Measurements from ENCODE around the gene CXCR3.
"Not testable (repeated sequence)": the region's sequence is repeated elsewhere in the genome, so short reads cannot be mapped to it uniquely, and the experiment has no call there.

CXCR3 gene

DNA sequence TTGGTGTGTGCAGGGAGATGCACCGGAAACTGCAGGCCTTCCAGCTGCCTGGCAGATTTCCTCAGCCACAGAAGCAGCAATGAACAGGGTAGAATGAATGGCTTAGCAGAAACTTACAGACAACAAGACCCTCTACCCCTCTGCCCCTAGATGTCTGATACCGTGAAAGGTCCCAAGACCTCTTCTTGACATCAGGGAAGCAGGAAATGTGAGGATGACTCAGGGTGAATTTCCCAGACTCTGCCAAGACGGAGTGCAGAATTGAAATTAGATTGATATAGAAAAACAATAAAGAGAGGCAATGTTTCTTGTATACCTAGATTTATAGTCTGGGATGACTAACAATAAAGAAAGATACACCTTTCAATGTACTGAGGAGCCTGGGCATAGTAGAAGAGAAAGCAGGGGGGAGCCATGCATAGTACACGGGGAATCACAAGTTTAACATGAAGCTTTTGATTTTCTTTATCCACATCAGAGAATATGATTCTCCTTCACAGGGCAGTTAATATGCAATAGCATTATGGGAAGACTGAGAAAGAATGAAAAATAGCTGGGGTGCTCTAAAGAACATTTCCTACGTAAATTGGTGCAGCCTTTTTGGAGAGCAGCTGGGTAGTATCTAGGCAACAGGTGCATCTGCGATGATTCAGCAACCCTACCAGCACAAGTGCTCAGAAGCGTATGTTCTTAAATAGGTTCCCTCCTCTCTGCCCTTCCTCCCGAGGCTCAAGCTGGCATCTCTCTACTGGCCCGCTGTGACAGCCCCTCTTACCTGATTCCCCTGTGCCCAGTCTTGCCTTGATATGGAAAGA, 18.3 kb upstream of the CXCR3 start:
- DNase-seq: no peak

GRCh38 chrX:71634366-71634765, 16.1 kb upstream of the CXCR3 start:
- no peak for DNase-seq

DNA sequence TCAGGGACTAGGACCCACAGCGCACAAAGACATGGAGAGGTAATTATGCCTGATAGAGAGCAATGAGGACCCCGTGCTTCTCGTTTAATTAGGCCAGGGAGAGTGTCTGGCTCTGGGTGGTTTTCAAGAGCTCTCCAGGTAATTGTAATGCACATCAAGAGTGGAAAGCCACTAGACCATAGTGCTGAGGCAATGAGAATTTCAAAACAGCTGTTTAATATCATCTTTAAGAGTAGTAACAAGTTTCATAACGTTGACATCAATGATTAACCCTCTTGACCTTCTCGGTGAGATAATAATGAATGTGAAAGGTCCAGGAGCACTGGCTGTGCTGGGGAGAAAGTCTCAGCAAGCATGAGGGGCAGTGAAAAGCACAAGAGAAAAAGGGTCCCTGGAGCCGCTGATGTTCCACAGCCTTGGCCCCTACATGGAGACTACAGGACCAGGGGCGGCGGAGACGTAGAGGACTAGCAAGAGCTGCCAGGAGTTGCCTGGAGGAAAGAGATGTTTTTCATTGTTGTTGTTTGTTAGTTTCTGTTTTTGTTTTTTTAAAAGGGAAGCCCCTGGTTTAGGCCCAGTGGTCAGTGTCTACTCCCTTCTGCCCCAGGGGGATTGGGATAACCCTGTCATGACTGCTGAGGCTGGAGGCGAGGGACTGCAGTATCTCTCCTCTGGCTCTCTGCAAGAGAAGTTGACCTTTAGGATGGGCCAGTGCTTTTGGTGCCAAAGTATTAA, 14.8 kb upstream of the CXCR3 start:
- DNase-seq: no peak

GRCh38 chrX:71629467-71629866, 11.2 kb upstream of the CXCR3 start:
- no peak for DNase-seq

DNA sequence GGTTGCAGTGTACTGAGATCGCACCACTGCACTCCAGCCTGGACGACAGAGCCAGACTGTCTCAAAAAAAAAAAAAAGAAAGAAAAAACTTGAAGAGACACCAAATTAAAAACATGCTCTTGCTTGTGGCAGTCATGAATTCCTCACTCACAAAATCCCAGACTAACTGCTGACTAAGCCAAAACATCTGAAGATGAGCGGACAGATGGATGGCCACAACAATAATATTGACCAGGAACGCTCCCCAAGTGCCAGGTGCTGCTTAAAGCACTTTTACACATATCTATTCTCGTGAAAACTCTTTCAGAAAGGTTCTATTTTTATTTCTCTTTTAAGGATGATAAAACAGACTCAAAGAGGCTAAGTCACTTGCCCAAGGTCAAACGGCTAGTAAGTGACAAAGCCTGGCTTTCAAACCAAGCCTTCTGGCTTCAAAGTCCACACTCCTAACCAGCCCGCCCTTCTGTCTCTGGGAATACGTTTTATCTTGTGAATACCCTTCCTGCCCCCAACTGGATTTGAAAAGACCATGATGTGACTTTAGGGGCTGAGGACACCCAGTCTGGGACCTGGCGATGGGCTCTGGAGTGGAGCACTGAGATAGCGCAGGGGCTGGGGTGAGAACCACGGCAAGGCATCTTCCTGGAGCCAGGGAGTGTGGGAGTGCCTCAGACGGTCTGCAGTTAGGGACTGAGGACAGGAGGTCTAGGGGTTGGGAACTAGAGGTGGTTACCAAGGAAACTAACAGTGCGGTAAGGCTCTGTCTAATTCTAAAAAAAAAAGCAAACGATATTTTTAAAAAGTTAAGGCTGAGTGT, 9.5 kb upstream of the CXCR3 start:
- DNase-seq: no peak

GRCh38 chrX:71626576-71626975, 8.3 kb upstream of the CXCR3 start:
- no peak for DNase-seq

GRCh38 chrX:71625471-71625870, 7.2 kb upstream of the CXCR3 start:
- DNase-seq: no peak

DNA sequence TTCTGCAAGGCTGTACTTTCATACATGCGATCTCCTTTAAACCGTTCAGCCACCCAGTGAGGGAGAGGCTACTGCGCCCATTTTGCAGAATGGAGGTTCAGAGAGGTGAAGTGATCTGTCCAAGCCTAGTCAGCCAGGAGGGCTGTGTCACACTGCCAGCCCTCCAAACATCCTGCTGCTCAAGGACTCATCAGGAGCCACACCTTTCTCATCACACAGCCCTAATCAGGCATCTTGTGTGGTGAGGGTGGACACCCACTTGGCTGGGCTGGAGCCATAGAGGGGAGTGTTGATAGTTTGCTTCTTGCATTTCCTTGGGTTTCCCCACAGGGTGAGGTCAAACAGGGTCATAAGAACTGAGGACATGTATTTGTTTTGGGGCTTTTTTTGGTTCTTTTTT, 5.4 kb upstream of the CXCR3 start:
- DNase-seq: no peak

DNA sequence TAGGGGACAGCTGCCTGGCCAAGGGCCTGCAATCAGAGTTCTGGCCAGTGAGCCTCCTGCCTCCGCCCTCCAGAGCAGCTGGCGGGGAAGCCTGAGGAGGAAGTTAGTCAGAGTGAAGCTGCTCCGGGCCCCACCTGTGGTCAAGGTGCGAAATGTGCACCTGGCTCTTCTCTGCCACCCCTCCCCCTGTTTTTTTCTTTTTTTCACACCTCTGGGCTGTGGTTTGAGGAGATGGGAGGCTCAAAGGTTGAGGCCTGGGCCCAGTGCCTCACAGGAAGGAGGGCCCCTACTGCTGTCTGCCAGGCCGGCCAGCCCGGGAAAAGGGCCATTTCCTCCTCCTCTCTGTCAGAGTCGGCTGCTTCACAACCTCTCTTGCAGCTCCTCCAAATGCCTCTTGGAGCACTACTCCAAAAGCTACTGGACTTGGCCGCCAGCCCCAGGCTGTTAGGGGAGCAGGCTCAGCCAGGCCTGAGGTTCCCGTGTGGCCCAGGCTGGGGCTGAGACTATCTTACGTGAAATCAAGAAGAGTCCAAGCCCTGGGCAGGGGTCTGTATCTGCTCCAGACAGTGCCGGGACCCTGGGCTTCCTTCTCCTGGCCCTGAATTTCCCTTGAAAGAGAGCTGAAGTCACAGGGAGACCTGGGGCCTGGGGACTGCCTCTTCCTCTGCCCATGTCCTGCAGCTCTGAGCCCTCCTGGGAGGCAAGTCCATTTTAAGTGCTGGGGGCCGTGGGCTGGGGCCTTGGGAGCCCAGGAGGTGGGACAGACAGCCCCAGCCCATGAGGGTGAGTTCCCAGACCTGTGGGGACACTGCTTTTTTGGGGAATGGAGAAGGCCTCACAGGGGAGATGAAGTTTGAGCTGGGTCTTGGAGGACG, 4.5 kb upstream of the CXCR3 start:
- DNase-seq: peak; percentile 39

GRCh38 chrX:71622032-71622575, 3.8 kb upstream of the CXCR3 start:
- no peak for DNase-seq

DNA sequence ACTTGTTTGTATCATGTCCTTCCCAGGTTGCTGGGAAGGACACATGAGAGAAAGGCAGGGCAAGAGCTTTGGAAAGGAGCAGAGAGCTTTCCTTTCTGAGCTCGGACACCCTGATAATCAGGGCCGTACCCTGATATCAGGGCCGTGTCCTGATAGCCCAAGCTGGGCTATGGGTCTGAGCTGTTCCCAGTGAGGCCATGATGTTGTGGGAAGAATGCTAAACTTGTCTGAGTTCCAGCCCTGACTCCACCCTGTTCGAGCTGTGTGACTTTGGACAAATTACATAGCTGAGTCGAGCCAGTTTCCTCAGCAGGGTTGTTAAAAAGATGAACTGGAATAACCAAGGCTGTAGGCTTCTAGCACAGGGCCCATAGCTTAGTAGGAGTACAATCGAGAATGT, 3.3 kb upstream of the CXCR3 start:
- no peak for DNase-seq

- DNase-seq: no peak
Measured at GRCh38 chrX:71619986-71620385, 1.7 kb upstream of the CXCR3 start.

DNA sequence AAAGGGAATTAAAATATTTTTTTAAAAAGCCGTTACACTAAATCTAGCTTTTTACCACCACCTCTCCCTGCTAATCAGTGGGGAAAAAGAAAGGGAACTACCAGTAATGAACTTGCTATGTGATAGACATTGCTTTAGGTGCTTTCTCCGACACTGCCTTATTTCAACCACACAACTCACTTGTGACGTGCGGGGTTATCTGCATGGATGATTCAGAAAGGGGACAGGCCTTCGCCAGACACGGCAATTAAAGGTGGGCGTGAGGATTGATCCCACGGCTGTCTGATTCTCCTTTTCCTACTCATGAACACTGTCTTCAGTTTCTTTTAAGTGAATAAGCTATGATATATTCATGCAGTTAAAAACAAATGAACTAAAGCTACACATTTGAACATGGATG, 882 bp upstream of the CXCR3 start:
- no peak for DNase-seq

DNA sequence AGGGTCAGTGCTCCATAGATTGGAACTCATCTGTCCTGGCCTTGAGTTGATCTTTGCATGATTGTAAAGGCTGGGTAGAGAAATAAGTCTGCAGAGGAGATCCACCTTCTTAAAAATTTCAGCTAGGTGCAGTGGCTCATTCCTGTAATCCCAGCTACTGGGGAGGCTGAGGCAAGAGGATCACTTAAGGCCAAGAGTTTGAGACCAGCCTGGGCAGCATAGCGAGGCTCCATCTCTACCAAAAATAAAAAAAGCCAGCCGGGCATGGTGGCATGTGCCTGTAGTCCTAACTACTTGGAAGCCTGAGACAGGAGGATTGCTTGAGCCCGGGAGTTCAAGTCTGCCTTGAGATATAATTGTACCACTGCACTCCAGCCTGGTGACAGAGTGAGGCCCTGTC, 476 bp upstream of the CXCR3 start:
- no peak for DNase-seq

- no peak for DNase-seq
Measured at GRCh38 chrX:71617742-71618141, 569 bp downstream of the CXCR3 start.

DNA sequence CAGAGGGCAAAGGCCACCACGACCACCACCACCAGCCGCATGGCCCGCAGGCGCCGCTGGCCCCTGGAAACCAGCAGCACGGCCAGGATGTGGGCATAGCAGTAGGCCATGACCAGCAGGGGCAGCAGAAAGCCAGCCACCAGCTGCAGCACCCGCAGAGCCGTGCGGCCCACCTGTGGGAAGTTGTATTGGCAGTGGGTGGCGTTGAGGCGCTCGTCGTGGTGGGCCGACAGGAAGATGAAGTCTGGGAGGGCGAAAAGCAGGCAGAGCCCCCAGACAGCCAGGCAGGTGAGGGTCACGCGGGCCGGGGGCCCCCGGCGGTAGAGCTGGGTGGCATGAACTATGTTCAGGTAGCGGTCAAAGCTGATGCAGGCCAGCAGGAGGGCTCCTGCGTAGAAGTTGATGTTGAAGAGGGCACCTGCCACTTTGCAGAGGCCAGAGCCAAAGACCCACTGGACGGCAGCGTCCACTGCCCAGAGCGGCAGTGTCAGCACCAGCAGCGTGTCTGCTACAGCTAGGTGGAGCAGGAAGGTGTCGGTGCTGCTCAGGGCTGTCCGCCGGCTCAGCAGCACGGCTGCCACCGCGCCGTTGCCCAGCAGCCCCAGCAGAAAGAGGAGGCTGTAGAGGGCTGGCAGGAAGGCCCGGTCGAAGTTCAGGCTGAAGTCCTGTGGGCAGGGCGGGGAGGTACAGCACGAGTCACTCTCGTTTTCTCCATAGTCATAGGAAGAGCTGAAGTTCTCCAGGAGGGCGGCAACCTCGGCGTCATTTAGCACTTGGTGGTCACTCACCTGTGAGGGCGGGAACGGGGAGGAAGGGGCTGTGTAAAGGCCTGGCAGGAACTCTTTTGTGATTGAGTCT, 1.4 kb downstream of the CXCR3 start:
- no peak for DNase-seq

DNA sequence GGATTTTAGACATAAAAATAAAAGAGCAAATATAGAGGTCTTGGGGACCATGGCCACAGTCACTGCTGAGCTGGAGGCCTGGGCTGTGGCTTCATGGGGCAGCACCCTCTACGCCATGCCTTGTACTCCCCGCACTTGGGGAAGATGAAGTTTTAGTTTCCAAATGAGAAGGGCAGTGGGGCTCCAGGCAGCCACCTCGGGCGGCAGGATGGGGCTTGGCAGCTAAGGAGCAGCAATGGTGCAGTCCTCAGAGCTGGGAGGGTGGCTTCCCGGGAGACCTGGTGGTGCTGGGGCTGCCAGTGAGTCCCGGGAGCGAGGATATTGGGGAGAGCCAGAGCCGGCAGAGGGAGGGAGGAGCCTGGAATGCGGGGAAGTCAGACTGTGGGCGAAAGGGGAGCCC, 2.4 kb downstream of the CXCR3 start:
- no peak for DNase-seq

DNA sequence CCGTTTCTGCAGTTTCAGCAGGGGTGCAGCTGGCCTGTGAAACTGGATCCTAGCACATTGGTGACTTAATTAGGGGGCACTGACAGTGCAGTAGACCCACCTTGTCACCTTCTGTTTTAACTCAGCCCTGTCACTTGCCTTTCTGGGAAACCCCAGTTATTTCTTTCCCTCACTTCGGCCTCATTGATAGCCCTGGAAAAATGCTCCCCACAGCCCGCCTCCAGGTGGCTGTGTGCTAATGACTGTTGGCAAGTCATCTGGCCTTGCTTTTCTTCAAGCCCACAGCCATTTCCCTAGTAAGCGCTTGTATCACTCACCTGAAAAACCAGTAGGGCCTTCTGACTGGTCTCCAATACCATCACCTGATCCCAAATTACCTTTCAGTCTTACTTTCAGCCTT, 3.3 kb downstream of the CXCR3 start:
- no peak for DNase-seq

DNA sequence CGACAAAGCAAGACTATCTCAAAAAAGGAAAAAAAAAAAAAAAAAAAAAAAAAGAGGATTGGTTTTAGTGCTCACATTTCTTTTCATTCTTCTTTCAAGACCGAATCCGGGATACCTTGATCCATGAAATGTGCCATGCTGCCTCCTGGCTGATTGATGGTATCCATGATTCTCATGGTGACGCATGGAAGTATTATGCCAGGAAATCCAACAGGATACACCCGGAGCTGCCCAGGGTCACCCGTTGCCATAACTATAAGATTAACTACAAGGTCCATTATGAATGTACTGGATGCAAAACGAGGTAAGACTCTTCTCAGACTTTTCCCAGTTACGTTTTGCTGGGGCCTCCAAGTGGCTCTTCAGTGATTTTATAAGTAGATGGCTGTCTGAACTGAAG, 6.1 kb downstream of the CXCR3 start:
- DNase-seq: no peak

GRCh38 chrX:71611736-71612135, 6.6 kb downstream of the CXCR3 start:
- DNase-seq: not testable (repeated sequence)

GRCh38 chrX:71609095-71609750, 9.1 kb downstream of the CXCR3 start:
- DNase-seq: no peak
